HAP-1 (cell line): ENCODE data around the gene ZNF385A.
A peak's percentile ranks its signal among the peaks of the same experiment; 100 is the strongest.
"Not testable (repeated sequence)": the region's sequence is repeated elsewhere in the genome, so short reads cannot be mapped to it uniquely, and the experiment has no call there.

ENCODE experiments used
- DNase-seq, 2 experiments: peaks; one replicate each; pipeline ENCODE4 v3.0.0-alpha.2; 2016 to 2020; ENCODE audit warnings: low spot score in 2 of 2
- H3K27me3 ChIP-seq: fragments of 250-450 bp; sonication (Bioruptor Pico); 2 replicates; pipeline ENCODE4 v1.5.1; 2020; ENCODE audit warnings: low read depth, mild to moderate bottlenecking, moderate library complexity
- H3K36me3 ChIP-seq: fragments of 250-450 bp; sonication (Bioruptor Pico); replicated peaks from 2 replicates; pipeline ENCODE4 v1.5.1; 2020; ENCODE audit warnings: mild to moderate bottlenecking
- H3K4me1 ChIP-seq: fragments of 250-450 bp; sonication (Bioruptor Pico); 2 replicates; pipeline ENCODE4 v1.5.1; 2020; ENCODE audit warnings: mild to moderate bottlenecking
- H3K4me3 ChIP-seq: fragments of 250-450 bp; sonication (Bioruptor Pico); 2 replicates; pipeline ENCODE4 v1.5.1; 2020; ENCODE audit warnings: mild to moderate bottlenecking, moderate library complexity
- H3K9me3 ChIP-seq: fragments of 250-450 bp; sonication (Bioruptor Pico); 2 replicates; pipeline ENCODE4 v1.5.1; 2020; ENCODE audit warnings: mild to moderate bottlenecking, moderate library complexity
- in situ Hi-C: fragments of 300-500 bp; cut with MboI; formaldehyde crosslinking; loops from 3 replicates; pipeline ENCODE4 v1.14.3; 2020; ENCODE audit warnings: low sequenced_read_pairs, inconsistent platforms, mixed read lengths

The ZNF385A gene

GRCh38 chr12:54356951-54357356 lies 27.6 kb downstream of the ZNF385A start:
- Histone ChIP-seq H3K4me1 (peaks cover 43% of the 10 kb centered on the region), H3K4me3 (no peak overlapping the region)

DNA sequence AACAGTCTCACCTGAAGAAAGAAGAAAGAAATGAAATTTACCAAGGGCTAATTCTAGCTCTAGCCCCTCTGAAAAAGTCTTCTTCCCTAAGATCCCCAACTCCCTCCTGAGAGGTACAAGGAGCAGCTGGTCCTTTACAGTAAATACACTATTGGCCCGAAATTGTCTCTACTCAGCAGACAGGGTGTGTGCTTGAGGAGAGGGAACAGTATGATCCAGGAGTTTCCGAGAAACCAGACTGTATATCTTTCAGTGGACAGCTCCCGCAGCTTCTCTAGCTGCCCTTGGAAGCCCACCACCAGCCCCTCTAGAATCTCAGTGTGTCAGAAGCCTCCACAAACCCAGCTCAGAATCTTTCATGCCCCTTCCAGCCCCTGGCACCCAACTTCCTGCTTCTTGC lies 28.3 kb downstream of the ZNF385A start:
- no peak for DNase-seq
- H3K4me1 ChIP-seq: peaks cover 50% of the 10 kb centered on the region
- in situ Hi-C loops: loop anchor here (25.0 kb wide), 1 partner anchor 369 kb away; the partner anchor contains the start of gene HOXC10
- no peaks in the 10 kb centered on the region for H3K27me3 ChIP-seq
- no peak overlapping the region for H3K4me3 ChIP-seq
- H3K36me3 ChIP-seq: peaks cover 8% of the 10 kb centered on the region
- H3K9me3 ChIP-seq: no peaks in the 10 kb centered on the region

More at GRCh38 chr12:54356951-54357356, 27.6 kb downstream of the ZNF385A start:
- peak in 1 of 2 experiments; percentile 38 for DNase-seq
- Histone ChIP-seq H3K9me3 (no peaks in the 10 kb centered on the region), H3K36me3 (peaks cover 1% of the 10 kb centered on the region), H3K27me3 (no peaks in the 10 kb centered on the region)
- in situ Hi-C loops: loop anchor here (25.0 kb wide), 1 partner anchor 370 kb away; the partner anchor contains the start of gene HOXC10

- in situ Hi-C loops: loop anchor here (25.0 kb wide), 1 partner anchor 368 kb away; the partner anchor contains the start of gene HOXC10
These were observed 29.3 kb downstream of the ZNF385A start for GRCh38 chr12:54355104-54355815.

GRCh38 chr12:54354271-54354670 lies 30.3 kb downstream of the ZNF385A start:
- H3K27me3 ChIP-seq, DNase-seq, H3K9me3 ChIP-seq, H3K4me3 ChIP-seq: not testable (repeated sequence)
- in situ Hi-C loops: loop anchor here (25.0 kb wide), 1 partner anchor 367 kb away; the partner anchor contains the start of gene HOXC10
- Histone ChIP-seq H3K36me3 (peaks cover 25% of the 10 kb centered on the region), H3K4me1 (peaks cover 41% of the 10 kb centered on the region)

More at GRCh38 chr12:54355104-54355815, 29.3 kb downstream of the ZNF385A start:
- H3K9me3 ChIP-seq: no peaks in the 10 kb centered on the region
- peaks cover 15% of the 10 kb centered on the region for H3K36me3 ChIP-seq
- H3K27me3 ChIP-seq: no peaks in the 10 kb centered on the region
- peaks cover 49% of the 10 kb centered on the region for H3K4me1 ChIP-seq
- DNase-seq: no peak
- no peak overlapping the region for H3K4me3 ChIP-seq

DNA sequence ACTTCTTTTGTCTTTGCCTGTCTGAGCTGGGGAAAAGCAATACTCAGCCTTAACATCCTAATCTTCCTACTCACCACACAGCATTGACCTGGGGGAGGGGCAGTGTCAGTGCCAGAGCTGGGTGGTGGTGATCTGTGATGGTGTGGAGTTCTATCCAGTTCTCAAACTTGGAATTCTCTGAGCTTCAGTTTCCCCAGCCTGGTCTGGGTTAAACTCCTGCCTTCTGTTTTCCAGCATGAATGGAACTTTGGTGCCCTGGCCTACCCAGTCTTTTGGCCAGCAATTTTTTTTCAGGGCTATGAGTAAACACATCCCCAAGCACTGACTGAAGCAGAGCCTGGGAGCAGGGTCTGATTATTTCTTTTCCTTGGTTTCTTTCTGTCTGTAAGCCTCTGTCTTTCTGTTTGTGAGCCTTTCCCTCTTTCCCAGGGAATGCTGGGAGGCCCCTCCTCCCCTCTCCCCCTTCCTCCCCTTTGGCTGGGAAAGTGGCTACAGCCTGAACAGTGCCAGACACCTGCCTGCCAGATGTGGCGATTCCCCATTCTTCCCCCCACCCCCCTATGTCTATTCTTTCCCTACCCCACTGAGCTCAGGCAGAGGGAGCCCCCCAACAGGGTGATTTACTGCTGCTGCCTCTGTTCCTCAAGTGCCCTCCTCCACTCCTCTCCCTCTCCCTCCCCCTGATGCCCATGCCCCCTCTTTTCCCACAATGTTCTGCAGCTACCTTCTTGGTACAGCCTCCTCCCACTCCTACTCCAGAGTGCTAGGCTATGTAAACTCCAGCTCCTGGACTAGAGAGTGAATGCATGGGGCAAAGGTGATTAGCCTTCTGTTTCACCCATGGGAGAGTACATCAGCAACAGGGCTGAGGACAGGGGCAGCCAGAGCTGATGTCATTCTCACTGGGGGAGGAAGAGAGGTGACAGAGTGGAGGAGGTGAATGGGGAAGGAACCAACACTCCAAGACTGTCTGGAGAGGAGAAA lies 31.4 kb downstream of the ZNF385A start:
- no peak for DNase-seq
- Histone ChIP-seq H3K4me1 (peaks cover 34% of the 10 kb centered on the region), H3K27me3 (no peaks in the 10 kb centered on the region), H3K4me3 (no peak overlapping the region), H3K36me3 (peaks cover 36% of the 10 kb centered on the region), H3K9me3 (no peaks in the 10 kb centered on the region)
- in situ Hi-C loops: loop anchor here (25.0 kb wide), 1 partner anchor 366 kb away; the partner anchor contains the start of gene HOXC10

GRCh38 chr12:54352022-54352531 lies 32.5 kb downstream of the ZNF385A start:
- Histone ChIP-seq H3K9me3 (no peaks in the 10 kb centered on the region), H3K36me3 (peaks cover 47% of the 10 kb centered on the region), H3K27me3 (no peaks in the 10 kb centered on the region), H3K4me1 (peaks cover 24% of the 10 kb centered on the region), H3K4me3 (no peak overlapping the region)
- peak; percentile 56 to 88 for DNase-seq
- in situ Hi-C loops: loop anchor here (25.0 kb wide), 1 partner anchor 365 kb away; the partner anchor contains the start of gene HOXC10

GRCh38 chr12:54351341-54351740 lies 33.2 kb downstream of the ZNF385A start:
- Histone ChIP-seq H3K9me3 (no peaks in the 10 kb centered on the region), H3K27me3 (no peaks in the 10 kb centered on the region), H3K36me3 (peaks cover 55% of the 10 kb centered on the region), H3K4me1 (peaks cover 24% of the 10 kb centered on the region), H3K4me3 (no peak overlapping the region)
- in situ Hi-C loops: loop anchor here (25.0 kb wide), 1 partner anchor 364 kb away; the partner anchor contains the start of gene HOXC10
- DNase-seq: no peak

DNA sequence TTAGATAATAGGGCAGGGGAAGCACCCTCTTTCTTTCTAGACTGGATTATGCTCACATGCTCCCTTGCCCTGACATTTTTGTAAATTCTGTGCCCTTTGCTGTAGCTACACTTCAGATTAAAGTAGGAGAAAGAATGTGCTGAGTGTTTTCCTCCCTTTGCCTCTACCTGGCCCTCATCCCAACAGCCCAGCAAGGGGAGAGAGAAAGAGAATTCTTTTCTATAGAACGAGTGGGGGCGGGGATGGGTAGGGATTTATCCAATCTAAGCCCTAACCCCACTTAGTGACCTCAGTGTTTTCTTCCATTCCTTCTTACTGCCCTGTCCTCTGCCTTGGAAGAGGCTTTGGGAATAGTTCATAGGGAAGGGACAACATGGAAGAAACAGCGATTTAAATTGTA lies 33.8 kb downstream of the ZNF385A start:
- no peaks in the 10 kb centered on the region for H3K9me3 ChIP-seq
- H3K27me3 ChIP-seq: no peaks in the 10 kb centered on the region
- peaks cover 24% of the 10 kb centered on the region for H3K4me1 ChIP-seq
- no peak overlapping the region for H3K4me3 ChIP-seq
- in situ Hi-C loops: loop anchor here (25.0 kb wide), 1 partner anchor 363 kb away; the partner anchor contains the start of gene HOXC10
- peaks cover 60% of the 10 kb centered on the region for H3K36me3 ChIP-seq
- no peak for DNase-seq

- DNase-seq: no peak
- in situ Hi-C loops: loop anchor here (25.0 kb wide), 1 partner anchor 362 kb away; the partner anchor contains the start of gene HOXC10
- H3K36me3 ChIP-seq: peaks cover 69% of the 10 kb centered on the region
- H3K9me3 ChIP-seq: no peaks in the 10 kb centered on the region
- H3K4me1 ChIP-seq: peaks cover 24% of the 10 kb centered on the region
- no peak overlapping the region for H3K4me3 ChIP-seq
- no peaks in the 10 kb centered on the region for H3K27me3 ChIP-seq
These were observed 34.9 kb downstream of the ZNF385A start for GRCh38 chr12:54349679-54350078.

GRCh38 chr12:54349036-54349435 lies 35.5 kb downstream of the ZNF385A start:
- Histone ChIP-seq H3K36me3 (peaks cover 76% of the 10 kb centered on the region), H3K4me3 (no peak overlapping the region), H3K4me1 (peaks cover 24% of the 10 kb centered on the region), H3K27me3 (no peaks in the 10 kb centered on the region), H3K9me3 (no peaks in the 10 kb centered on the region)
- no peak for DNase-seq
- in situ Hi-C loops: no loop called here

DNA sequence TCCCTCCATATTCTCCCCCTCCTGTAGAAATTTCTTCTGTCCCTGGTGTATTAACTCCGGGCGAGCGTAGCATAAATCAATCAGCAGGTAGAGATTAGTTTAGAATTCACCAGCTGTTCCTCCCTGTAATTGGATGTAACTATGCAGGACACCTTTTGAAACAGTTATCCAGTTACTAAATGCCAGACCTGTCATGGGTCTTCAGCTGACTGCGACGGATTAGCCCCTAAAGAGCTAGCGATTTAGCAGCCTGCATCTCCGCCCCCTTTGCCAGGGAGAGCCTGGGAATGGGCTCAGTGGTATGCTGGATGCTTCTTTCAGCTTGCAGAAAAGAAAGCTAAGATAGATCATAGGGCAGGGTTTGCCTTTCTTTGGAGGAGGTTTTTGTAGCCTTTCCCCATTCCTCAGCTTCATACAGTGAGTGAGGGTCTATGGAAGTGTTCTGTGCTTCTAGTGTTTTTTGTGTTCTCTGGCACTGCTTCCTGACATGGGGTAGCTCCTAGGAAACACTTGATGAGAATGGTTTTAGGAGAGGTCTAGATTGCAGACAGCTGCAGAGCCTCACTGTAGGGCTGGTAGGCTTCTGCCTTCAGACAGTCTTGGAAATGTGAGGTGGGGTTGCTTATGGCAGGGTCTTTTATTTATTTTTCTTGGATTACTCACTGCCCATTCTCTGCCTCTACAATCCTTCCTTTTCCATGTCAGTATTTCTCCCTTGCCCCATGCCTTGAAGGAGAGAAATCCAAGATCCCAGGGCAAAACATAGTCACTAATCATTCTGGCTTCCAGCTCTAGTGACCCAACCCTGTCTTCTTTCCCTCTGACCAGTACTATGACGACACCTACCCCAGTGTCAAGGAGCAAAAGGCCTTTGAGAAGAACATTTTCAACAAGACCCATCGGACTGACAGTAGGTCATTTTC lies 42.9 kb downstream of the ZNF385A start:
- DNase-seq: peak in 1 of 2 experiments; percentile 40
- Histone ChIP-seq H3K4me3 (no peak overlapping the region), H3K36me3 (peaks cover 75% of the 10 kb centered on the region), H3K9me3 (no peaks in the 10 kb centered on the region), H3K27me3 (no peaks in the 10 kb centered on the region), H3K4me1 (peaks cover 4% of the 10 kb centered on the region)
- in situ Hi-C loops: no loop called here

DNA sequence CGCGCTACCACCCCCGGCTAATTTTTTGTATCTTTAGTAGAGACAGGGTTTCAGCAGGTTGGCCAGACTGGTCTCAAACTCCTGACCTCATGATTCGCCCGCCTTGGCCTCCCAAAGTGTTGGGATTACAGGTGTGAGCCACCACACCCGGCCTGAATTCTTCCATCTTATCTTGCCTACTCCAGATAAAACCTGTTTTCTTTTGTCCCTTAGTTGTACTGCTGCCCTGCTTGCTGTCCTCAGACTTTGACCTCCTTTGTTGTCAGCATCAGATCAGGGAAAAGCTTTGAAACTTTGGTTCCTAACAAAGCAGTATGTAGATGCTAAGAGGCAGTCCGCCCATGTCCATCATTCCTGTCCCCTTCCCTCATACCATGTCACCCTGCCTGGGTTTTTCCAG lies 43.7 kb downstream of the ZNF385A start:
- no peak for DNase-seq
- Histone ChIP-seq H3K27me3 (no peaks in the 10 kb centered on the region), H3K9me3 (no peaks in the 10 kb centered on the region), H3K4me3 (no peak overlapping the region), H3K36me3 (peaks cover 67% of the 10 kb centered on the region), H3K4me1 (peaks cover 4% of the 10 kb centered on the region)
- in situ Hi-C loops: no loop called here
